HEK293 (cell line): ENCODE results near the gene SNAP47.
"Not testable (repeated sequence)": the region's sequence is repeated elsewhere in the genome, so short reads cannot be mapped to it uniquely, and the experiment has no call there.

Experiments
- CTCF ChIA-PET: fragments of 350-600 bp; formaldehyde crosslinking; extraction: SDS; loops from one replicate; lab custom pipeline; 2021; ENCODE audit warnings: antibody characterized with exemption; lab: Yijun Ruan, JAX
- POLR2A ChIA-PET: fragments of 300-600 bp; formaldehyde crosslinking; extraction: SDS; loops from one replicate; lab custom pipeline; 2020; ENCODE audit warnings: antibody characterized with exemption, inconsistent platforms; lab: Yijun Ruan, JAX
- H3K27ac ChIP-seq: fragments of 200-500 bp; sonication (Bioruptor generic); 2 replicates; pipeline ENCODE4 v1.5.1; 2014; ENCODE audit warnings: low read depth, low read length, control low read depth, inconsistent platforms; ENCODE audit errors: extremely low read depth
- H3K36me3 ChIP-seq, 2 experiments: fragments of 200-500 bp in 1 of 2; sonication (Bioruptor generic) in 1 of 2; 1 replicate in 1 of 2; 2 replicates in 1 of 2; pipeline ENCODE4 v1.5.1; 2014 to 2017; ENCODE audit warnings: inconsistent platforms in 2 of 2, low read length in 2 of 2; ENCODE audit not compliant: control insufficient read depth in 2 of 2, insufficient read depth in 1 of 2
- H3K4me1 ChIP-seq: fragments of 200-500 bp; sonication (Bioruptor generic); 2 replicates; pipeline ENCODE4 v1.5.1; 2014; ENCODE audit warnings: mild to moderate bottlenecking, low read length, inconsistent platforms; ENCODE audit not compliant: control insufficient read depth, insufficient read depth
- H3K4me3 ChIP-seq: 2 replicates; pipeline ENCODE4 v1.5.1; 2011; ENCODE audit warnings: low read depth, mild to moderate bottlenecking, control low read depth, low read length, moderate library complexity
- H3K9me3 ChIP-seq: fragments of 200-500 bp; sonication (Bioruptor generic); 2 replicates; pipeline ENCODE4 v1.5.1; 2014; ENCODE audit warnings: low read depth, low read length, inconsistent platforms; ENCODE audit not compliant: control insufficient read depth, insufficient read depth
- KLF16 ChIP-seq: fragments of 450-650 bp; formaldehyde crosslinking; IDR thresholded peaks from 2 replicates; pipeline ENCODE4 v1.5.1; 2017; ENCODE audit warnings: missing biosample characterization, missing genetic modification characterization
- OSR2 ChIP-seq: fragments of 450-650 bp; formaldehyde crosslinking; IDR thresholded peaks from 2 replicates; pipeline ENCODE4 v1.5.1; 2016; ENCODE audit warnings: missing biosample characterization, missing genetic modification characterization
- SETDB1 ChIP-seq: IDR thresholded peaks from one replicate; pipeline ENCODE4 v1.6.1; 2017; ENCODE audit warnings: mild to moderate bottlenecking, low read length, moderate library complexity, mixed read lengths; ENCODE audit not compliant: insufficient read length
- ZFP37 ChIP-seq: fragments of 450-650 bp; formaldehyde crosslinking; IDR thresholded peaks from 2 replicates; pipeline ENCODE4 v1.5.1; 2016; ENCODE audit warnings: missing biosample characterization, missing genetic modification characterization
- ZNF140 ChIP-seq: fragments of 450-650 bp; formaldehyde crosslinking; IDR thresholded peaks from 2 replicates; pipeline ENCODE4 v1.5.1; 2016; ENCODE audit warnings: missing biosample characterization, missing genetic modification characterization
- ZNF157 ChIP-seq: fragments of 450-650 bp; formaldehyde crosslinking; IDR thresholded peaks from 2 replicates; pipeline ENCODE4 v1.5.1; 2016; ENCODE audit warnings: missing biosample characterization, missing genetic modification characterization
- ZNF16 ChIP-seq: fragments of 450-650 bp; formaldehyde crosslinking; IDR thresholded peaks from 2 replicates; pipeline ENCODE4 v1.5.1; 2016; ENCODE audit warnings: low read depth, missing biosample characterization, missing genetic modification characterization
- ZNF211 ChIP-seq: fragments of 450-650 bp; formaldehyde crosslinking; IDR thresholded peaks from 2 replicates; pipeline ENCODE4 v1.5.1; 2016; ENCODE audit warnings: low read depth, missing biosample characterization, missing genetic modification characterization
- ZNF221 ChIP-seq: fragments of 450-650 bp; formaldehyde crosslinking; IDR thresholded peaks from 2 replicates; pipeline ENCODE4 v1.5.1; 2017; ENCODE audit warnings: missing biosample characterization, missing genetic modification characterization, borderline replicate concordance
- ZNF274 ChIP-seq, 2 experiments: fragments of 200-500 bp in 1 of 2; fragments of 450-650 bp in 1 of 2; sonication (Bioruptor generic) in 1 of 2; formaldehyde crosslinking in 1 of 2; IDR thresholded peaks; 2 replicates each; pipeline versions ENCODE4 v1.5.1 to v1.6.1; 2014 to 2016; ENCODE audit warnings: borderline replicate concordance in 1 of 2, inconsistent platforms in 1 of 2, low read length in 1 of 2, missing biosample characterization in 1 of 2, missing genetic modification characterization in 1 of 2
- ZNF366 ChIP-seq: fragments of 450-650 bp; formaldehyde crosslinking; conservative IDR thresholded peaks from 2 replicates; pipeline ENCODE4 v1.5.1; 2016; ENCODE audit warnings: missing biosample characterization, missing genetic modification characterization
- ZNF596 ChIP-seq: fragments of 450-650 bp; IDR thresholded peaks from 2 replicates; pipeline ENCODE4 v1.5.0; 2018; ENCODE audit warnings: missing biosample characterization, mild to moderate bottlenecking, missing genetic modification characterization, moderate library complexity
- ZNF626 ChIP-seq: fragments of 450-650 bp; sonication (Bioruptor Pico); formaldehyde crosslinking; IDR thresholded peaks from 2 replicates; pipeline ENCODE4 v1.5.1; 2018; ENCODE audit warnings: missing biosample characterization, missing genetic modification characterization, inconsistent platforms
- ZNF629 ChIP-seq: fragments of 450-650 bp; formaldehyde crosslinking; IDR thresholded peaks from 2 replicates; pipeline ENCODE4 v1.5.1; 2017; ENCODE audit warnings: missing biosample characterization, missing genetic modification characterization
- ZNF654 ChIP-seq: fragments of 450-650 bp; formaldehyde crosslinking; IDR thresholded peaks from 2 replicates; pipeline ENCODE4 v1.5.1; 2016; ENCODE audit warnings: low read depth, missing biosample characterization, missing genetic modification characterization
- ZNF785 ChIP-seq: fragments of 450-650 bp; formaldehyde crosslinking; IDR thresholded peaks from 2 replicates; pipeline ENCODE4 v1.5.1; 2016; ENCODE audit warnings: missing biosample characterization, missing genetic modification characterization
- ZSCAN23 ChIP-seq: fragments of 450-650 bp; formaldehyde crosslinking; IDR thresholded peaks from 2 replicates; pipeline ENCODE4 v1.5.1; 2016; ENCODE audit warnings: missing biosample characterization, missing genetic modification characterization
- TF ChIP-seq, protein P1 (sequence below): fragments of 450-650 bp; formaldehyde crosslinking; IDR thresholded peaks from 2 replicates; pipeline ENCODE4 v1.5.1; 2016; ENCODE audit warnings: missing biosample characterization, missing genetic modification characterization
- TF ChIP-seq, protein P2 (sequence below): fragments of 450-650 bp; formaldehyde crosslinking; IDR thresholded peaks from 2 replicates; pipeline ENCODE4; 2016; ENCODE audit warnings: missing biosample characterization, missing genetic modification characterization
- TF ChIP-seq, protein P3 (sequence below): fragments of 450-650 bp; formaldehyde crosslinking; IDR thresholded peaks from 2 replicates; pipeline ENCODE4 v1.5.1; 2016; ENCODE audit warnings: missing biosample characterization, missing genetic modification characterization
- TF ChIP-seq, protein P4 (sequence below): fragments of 450-650 bp; formaldehyde crosslinking; IDR thresholded peaks from 2 replicates; pipeline ENCODE4 v1.5.1; 2016; ENCODE audit warnings: missing biosample characterization, missing genetic modification characterization, borderline replicate concordance

Gene SNAP47

DNA sequence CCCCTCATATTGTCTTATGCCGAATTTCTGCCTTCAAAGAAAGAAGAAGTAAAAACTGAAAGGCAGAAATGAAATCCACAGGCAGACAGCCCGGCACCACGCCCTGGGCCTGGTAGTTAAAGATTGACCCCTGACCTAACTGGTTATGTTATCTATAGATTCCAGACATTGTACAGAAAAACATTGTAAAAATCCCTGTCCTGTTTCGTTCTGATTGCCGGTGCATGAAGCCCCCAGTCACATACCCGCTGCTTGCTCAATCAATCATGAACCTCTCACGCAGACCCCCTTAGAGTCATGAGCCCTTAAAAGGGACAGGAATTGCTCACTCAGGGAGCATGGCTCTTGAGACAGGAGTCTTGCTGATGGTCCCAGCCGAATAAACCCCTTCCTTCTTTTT, 49.4 kb upstream of the SNAP47 start:
- ChIA-PET POLR2A (no interaction called here), CTCF (no interaction called here)
- no peak overlapping the region for H3K27ac ChIP-seq
- H3K4me3 ChIP-seq: no peak overlapping the region
- no peaks in the 10 kb centered on the region for H3K36me3 ChIP-seq
- TF ChIP-seq ZNF596 (tag by site-specific recombination) (no peak), ZNF221 (tag by site-specific recombination) (no peak), ZNF626 (tag by site-specific recombination) (no peak), ZSCAN23 (tag by site-specific recombination) (no peak), SETDB1 (no peak), ZNF366 (tag by site-specific recombination) (no peak), ZFP37 (tag by site-specific recombination) (no peak), OSR2 (tag by site-specific recombination) (no peak), ZNF654 (tag by site-specific recombination) (no peak), ZNF785 (tag by site-specific recombination) (no peak), ZNF140 (no peak), ZNF211 (tag by site-specific recombination) (no peak), ZNF629 (tag by site-specific recombination) (no peak), KLF16 (no peak), ZNF16 (tag by site-specific recombination) (no peak)
- TF ChIP-seq, protein P1, sequence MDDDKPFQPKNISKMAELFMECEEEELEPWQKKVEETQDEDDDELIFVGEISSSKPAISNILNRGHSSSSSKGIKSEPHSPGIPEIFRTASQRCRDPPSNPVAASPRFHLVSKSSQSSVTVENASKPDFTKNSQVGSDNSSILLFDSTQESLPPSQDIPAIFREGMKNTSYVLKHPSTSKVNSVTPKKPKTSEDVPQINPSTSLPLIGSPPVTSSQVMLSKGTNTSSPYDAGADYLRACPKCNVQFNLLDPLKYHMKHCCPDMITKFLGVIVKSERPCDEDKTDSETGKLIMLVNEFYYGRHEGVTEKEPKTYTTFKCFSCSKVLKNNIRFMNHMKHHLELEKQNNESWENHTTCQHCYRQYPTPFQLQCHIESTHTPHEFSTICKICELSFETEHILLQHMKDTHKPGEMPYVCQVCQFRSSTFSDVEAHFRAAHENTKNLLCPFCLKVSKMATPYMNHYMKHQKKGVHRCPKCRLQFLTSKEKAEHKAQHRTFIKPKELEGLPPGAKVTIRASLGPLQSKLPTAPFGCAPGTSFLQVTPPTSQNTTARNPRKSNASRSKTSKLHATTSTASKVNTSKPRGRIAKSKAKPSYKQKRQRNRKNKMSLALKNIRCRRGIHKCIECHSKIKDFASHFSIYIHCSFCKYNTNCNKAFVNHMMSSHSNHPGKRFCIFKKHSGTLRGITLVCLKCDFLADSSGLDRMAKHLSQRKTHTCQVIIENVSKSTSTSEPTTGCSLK (tag by site-specific recombination): no peak
- TF ChIP-seq, protein P2, sequence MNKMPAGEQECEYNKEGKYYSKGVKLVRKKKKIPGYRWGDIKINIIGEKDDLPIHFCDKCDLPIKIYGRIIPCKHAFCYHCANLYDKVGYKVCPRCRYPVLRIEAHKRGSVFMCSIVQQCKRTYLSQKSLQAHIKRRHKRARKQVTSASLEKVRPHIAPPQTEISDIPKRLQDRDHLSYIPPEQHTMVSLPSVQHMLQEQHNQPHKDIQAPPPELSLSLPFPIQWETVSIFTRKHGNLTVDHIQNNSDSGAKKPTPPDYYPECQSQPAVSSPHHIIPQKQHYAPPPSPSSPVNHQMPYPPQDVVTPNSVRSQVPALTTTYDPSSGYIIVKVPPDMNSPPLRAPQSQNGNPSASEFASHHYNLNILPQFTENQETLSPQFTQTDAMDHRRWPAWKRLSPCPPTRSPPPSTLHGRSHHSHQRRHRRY (tag by site-specific recombination): no peak
- TF ChIP-seq, protein P3, sequence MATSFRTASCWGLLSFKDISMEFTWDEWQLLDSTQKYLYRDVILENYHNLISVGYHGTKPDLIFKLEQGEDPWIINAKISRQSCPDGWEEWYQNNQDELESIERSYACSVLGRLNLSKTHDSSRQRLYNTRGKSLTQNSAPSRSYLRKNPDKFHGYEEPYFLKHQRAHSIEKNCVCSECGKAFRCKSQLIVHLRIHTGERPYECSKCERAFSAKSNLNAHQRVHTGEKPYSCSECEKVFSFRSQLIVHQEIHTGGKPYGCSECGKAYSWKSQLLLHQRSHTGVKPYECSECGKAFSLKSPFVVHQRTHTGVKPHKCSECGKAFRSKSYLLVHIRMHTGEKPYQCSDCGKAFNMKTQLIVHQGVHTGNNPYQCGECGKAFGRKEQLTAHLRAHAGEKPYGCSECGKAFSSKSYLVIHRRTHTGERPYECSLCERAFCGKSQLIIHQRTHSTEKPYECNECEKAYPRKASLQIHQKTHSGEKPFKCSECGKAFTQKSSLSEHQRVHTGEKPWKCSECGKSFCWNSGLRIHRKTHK (tag by site-specific recombination): no peak
- TF ChIP-seq, protein P4, sequence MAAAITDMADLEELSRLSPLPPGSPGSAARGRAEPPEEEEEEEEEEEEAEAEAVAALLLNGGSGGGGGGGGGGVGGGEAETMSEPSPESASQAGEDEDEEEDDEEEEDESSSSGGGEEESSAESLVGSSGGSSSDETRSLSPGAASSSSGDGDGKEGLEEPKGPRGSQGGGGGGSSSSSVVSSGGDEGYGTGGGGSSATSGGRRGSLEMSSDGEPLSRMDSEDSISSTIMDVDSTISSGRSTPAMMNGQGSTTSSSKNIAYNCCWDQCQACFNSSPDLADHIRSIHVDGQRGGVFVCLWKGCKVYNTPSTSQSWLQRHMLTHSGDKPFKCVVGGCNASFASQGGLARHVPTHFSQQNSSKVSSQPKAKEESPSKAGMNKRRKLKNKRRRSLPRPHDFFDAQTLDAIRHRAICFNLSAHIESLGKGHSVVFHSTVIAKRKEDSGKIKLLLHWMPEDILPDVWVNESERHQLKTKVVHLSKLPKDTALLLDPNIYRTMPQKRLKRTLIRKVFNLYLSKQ (tag by site-specific recombination): no peak
- H3K9me3 ChIP-seq: no peaks in the 10 kb centered on the region; the same call in 1 of the 2 replicates
- H3K4me1 ChIP-seq: no peaks in the 10 kb centered on the region

DNA sequence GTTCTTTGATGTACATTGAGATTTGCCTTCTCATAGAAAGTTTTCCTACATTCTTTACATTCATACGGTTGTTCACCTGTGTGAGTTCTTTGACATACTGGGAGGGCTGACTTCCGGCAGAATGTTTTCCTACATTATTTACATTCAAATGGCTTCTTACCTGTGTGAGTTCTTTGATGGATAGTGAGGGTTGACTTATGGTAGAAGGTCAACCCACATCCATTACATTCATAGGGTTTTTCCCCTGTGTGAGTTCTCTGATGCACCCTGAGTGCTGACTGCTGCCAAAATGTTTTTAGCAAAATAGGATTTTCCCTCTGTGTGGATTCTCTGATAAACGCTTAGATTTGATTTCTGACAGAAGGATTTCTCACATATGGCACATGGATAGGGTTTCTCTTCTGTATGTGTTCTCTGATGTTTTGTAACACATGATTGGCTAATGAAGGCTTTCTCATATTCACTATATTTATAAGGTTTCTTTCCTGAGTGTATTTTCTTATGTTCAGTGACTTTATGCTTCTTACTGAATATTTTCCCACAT, 37.8 kb upstream of the SNAP47 start:
- H3K9me3 ChIP-seq: peaks cover 8% of the 10 kb centered on the region
- no peak overlapping the region for H3K4me3 ChIP-seq
- no peaks in the 10 kb centered on the region for H3K4me1 ChIP-seq
- no peak overlapping the region for H3K27ac ChIP-seq
- CTCF ChIA-PET: no interaction called here
- POLR2A ChIA-PET: no interaction called here
- no peaks in the 10 kb centered on the region for H3K36me3 ChIP-seq
- peak; percentile 60 for TF ChIP-seq ZNF274 (IDR thresholded peaks at IDR 0.05; ENCODE audit: low read length)
- peak; percentile 90 for TF ChIP-seq ZNF274 (tag by site-specific recombination; IDR thresholded peaks at IDR 0.05; ENCODE audit: borderline replicate concordance)
- no peak for TF ChIP-seq ZNF157 (tag by site-specific recombination)

DNA sequence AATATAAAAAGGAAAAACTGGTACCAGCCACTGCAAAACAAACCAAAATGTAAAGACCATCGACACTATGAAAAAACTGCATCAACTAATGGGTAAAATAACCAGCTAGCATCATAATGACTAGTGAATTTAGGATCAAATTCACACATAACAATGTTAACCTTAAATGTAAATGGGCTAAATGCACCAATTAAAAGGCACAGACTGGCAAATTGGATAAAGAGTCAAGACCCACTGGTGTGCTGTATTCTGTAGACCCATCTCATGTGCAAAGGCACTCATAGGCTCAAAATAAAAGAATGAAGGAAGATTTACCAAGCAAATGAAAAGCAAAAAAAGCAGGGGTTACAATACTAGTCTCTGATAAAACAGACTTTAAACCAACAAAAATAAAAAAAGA, 33.6 kb upstream of the SNAP47 start:
- H3K4me3 ChIP-seq, H3K27ac ChIP-seq, H3K9me3 ChIP-seq, H3K4me1 ChIP-seq, CTCF ChIA-PET, H3K36me3 ChIP-seq, POLR2A ChIA-PET: not testable (repeated sequence)
